ENCODE measurements around the gene DUSP1.

Gene DUSP1

DNA sequence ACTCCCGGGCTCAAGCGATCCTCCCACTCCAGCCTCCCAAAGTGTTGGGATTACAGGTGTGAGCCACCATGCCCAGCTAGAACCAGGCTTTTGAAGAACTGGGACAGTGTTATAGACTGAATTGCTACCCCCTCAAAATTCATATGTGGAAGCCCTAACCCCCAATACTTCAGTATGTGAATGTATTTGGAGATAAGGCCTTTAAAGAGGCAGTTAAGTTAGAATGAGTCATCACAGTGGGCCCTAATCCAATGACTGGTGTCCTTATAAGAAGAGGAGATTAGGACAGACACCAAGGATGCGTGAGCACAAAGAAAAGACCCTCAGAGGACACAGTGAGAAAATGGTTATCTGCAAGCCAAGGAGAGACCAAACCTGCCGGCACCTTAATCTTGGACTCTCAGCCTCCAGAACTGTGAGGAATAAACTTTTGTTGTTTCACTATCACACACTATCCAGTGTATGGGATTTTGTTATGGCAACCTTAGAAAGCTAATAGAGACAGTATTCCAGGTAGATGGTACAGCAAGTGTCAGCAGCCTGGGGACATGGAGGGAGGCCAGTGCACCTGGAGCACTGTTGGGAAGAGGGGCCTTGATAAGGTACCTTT, 31.7 kb upstream of the DUSP1 start:
- DNase-seq (ENCODE audit: low spot score) = no peak
- TF ChIP-seq, protein P1, sequence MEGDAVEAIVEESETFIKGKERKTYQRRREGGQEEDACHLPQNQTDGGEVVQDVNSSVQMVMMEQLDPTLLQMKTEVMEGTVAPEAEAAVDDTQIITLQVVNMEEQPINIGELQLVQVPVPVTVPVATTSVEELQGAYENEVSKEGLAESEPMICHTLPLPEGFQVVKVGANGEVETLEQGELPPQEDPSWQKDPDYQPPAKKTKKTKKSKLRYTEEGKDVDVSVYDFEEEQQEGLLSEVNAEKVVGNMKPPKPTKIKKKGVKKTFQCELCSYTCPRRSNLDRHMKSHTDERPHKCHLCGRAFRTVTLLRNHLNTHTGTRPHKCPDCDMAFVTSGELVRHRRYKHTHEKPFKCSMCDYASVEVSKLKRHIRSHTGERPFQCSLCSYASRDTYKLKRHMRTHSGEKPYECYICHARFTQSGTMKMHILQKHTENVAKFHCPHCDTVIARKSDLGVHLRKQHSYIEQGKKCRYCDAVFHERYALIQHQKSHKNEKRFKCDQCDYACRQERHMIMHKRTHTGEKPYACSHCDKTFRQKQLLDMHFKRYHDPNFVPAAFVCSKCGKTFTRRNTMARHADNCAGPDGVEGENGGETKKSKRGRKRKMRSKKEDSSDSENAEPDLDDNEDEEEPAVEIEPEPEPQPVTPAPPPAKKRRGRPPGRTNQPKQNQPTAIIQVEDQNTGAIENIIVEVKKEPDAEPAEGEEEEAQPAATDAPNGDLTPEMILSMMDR (IDR thresholded peaks at IDR 0.05; ENCODE audit: extremely low read depth, missing control alignments) = no peak

DNA sequence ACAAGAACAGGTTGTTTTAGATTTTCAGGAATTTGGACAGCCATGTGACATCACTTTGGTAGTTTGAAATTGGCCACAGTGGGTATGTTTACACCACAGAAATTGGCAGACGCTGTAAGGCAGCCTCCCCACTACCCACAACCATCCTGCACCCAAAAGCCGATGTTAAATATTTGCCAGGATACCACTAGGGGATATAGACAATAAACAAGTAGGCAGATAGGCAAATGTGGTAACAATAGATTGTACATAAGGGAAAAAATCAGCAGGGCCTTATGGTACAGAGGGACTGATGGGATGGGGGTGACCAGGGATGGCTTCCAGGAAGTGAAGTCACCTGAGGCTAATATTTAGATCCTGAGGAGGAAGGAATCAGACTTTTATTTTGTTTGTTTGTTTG, 31.1 kb upstream of the DUSP1 start:
- no peak for DNase-seq (ENCODE audit: low spot score)
- TF ChIP-seq, protein P1 (IDR thresholded peaks at IDR 0.05; ENCODE audit: extremely low read depth, missing control alignments) = no peak

DNA sequence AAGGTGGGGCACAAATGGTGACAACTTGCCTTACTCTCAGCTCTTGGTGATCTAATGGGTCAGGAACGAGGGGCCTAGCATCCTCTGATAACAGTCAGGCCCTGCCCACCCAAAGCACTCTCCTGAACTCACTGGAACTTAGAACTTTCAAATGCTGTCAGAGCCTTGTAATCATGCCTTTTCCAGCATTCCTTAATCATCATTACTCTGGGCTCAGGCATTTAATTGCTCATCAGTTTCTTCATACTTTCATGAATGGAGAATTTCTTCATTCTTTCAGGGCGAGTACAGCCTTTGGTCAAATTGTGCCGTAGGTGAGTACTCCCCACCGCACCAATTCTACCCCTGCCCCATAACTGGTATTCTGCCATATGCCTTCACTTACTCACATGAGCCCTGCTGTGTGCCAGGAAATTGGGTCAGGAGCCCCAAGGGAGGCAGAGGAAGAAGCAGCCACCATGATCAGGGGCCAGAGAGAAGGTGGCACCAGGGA, 30.2 kb upstream of the DUSP1 start:
- TF ChIP-seq, protein P1 (IDR thresholded peaks at IDR 0.05; ENCODE audit: extremely low read depth, missing control alignments) = no peak
- no peak for DNase-seq (ENCODE audit: low spot score)

DNA sequence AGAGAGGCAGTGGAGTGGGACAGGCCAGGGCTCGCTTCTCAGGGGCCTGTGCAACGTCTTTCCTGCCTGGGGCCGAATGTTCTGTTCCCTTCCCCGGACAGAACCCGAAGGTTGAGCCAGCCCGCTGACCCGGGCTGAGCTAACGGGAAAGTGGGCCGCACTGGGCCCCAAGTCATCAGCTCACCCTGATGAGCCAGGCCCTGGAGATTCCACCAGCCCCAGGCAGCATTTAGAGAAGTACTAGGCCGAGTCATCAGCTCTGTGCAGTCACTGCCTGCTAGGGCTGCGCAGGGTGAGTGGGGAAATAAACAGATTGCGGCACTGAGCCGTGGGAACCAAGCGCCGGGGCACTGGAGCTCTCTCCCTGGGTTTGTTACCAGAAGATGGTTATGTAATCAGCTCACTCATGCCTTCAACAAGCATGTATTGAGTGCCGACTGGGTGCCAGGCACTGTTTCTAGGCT, 29.1 kb upstream of the DUSP1 start:
- TF ChIP-seq, protein P1 (IDR thresholded peaks at IDR 0.05; ENCODE audit: extremely low read depth, missing control alignments) = no peak
- DNase-seq (ENCODE audit: low spot score) = no peak

DNA sequence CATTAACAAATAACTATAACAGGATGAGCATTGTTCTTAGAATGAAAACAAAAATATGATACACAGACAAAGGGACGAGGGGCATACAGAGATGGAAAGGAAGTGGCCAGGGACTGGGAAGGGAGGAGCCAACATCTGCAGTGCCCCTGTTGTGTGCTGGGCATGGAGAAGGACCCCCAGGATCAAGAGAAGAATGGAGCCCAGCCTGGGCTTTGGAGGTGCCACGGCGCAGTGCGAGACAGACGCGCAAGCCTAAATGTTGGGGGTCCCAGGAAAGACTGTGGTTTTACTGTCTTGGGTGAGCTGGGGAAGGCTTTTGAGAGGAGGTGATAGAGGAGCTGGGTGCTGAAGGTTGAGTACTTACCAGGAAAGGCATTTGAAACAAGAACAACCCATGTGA, 28.4 kb upstream of the DUSP1 start:
- TF ChIP-seq, protein P1 (IDR thresholded peaks at IDR 0.05; ENCODE audit: extremely low read depth, missing control alignments) = no peak
- no peak for DNase-seq (ENCODE audit: low spot score)

DNA sequence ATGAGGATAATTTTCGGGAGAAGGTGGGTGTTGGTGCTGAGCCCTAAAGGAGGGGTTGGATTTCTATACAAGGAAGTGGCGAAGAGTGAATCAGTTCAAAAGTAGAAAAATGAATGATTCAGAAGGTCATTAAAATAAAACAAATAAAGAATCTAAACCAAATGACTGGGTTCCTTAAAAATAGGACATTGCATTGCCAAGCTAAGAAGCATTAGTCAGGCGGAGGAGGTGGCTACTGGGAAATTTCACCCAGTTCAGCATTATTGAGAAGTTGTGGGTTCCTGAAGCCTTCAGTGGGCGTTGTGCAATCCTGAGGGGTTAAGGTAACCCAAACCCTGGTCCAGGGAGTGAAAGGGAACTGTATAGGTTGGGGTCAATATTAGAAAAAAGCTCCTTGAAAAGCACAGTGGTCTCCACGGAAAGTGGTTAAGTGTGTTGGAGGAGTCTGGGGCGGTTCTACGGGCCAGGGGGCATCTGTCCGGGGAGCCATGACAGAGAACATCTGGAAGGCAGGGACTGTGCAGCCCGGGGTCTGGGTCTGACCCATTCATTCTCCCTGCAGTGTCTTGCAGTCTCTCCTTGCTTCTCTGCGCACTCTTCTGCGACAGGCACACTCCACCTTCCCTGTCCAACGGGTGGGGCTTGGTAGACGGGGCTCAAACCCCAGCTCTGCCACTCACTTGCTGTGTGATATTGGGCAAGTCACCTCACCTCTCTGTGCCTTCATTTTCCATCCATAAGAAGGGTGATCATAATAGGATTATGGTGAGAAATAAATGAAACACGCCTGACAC, 27.6 kb upstream of the DUSP1 start:
- TF ChIP-seq, protein P1 (IDR thresholded peaks at IDR 0.05; ENCODE audit: extremely low read depth, missing control alignments) = no peak
- DNase-seq (ENCODE audit: low spot score) = no peak

DNA sequence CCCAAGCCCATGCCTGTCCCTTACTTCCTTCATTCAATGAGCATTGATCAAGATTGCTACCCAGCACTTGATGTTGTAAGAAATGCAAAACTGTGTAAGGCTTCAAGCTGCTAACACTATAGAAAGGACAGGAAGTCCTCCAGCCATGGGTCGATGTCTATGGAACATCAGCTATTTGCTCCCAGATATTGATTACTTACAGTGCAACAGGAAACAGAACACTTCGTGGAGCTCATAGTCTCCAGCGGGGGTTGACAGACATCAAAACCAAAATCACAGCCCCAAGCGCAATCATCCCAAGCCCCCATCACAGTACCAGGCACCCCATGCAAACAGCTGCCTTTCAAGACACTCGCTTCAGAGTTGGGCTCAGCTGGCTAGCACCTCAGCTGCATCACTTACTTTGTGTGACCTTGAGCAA, 26.8 kb upstream of the DUSP1 start:
- TF ChIP-seq, protein P1 (IDR thresholded peaks at IDR 0.05; ENCODE audit: extremely low read depth, missing control alignments) = no peak
- no peak for DNase-seq (ENCODE audit: low spot score)
